Stimulated activated naive CD8-positive, alpha-beta T cell treated with anti-CD3 and anti-CD28 coated beads, Interleukin-15, Interleukin-2, amounts not matched to agents 100 ng/mL and 50 ng/mL, for 24 hours (primary cell): ENCODE results near the gene COL4A6.
"Not testable (repeated sequence)": the region's sequence is repeated elsewhere in the genome, so short reads cannot be mapped to it uniquely, and the experiment has no call there.

Experiments used
- H3K27ac Mint-ChIP-seq: one replicate; pipeline ENCODE4 v1.8.0; 2021; ENCODE audit warnings: mild to moderate bottlenecking, mixed read lengths
- H3K27me3 Mint-ChIP-seq: one replicate; pipeline ENCODE4 v1.8.0; 2021; ENCODE audit warnings: mixed read lengths
- H3K36me3 Mint-ChIP-seq: one replicate; pipeline ENCODE4 v1.8.0; 2021; ENCODE audit warnings: low read depth, mixed read lengths
- H3K4me1 Mint-ChIP-seq: one replicate; pipeline ENCODE4 v1.8.0; 2021; ENCODE audit warnings: low read depth, mixed read lengths
- H3K4me3 Mint-ChIP-seq: one replicate; pipeline ENCODE4 v1.8.0; 2021; ENCODE audit warnings: mild to moderate bottlenecking, mixed read lengths
- H3K9me3 Mint-ChIP-seq: one replicate; pipeline ENCODE4 v1.8.0; 2021; ENCODE audit warnings: mixed read lengths

Gene COL4A6

DNA sequence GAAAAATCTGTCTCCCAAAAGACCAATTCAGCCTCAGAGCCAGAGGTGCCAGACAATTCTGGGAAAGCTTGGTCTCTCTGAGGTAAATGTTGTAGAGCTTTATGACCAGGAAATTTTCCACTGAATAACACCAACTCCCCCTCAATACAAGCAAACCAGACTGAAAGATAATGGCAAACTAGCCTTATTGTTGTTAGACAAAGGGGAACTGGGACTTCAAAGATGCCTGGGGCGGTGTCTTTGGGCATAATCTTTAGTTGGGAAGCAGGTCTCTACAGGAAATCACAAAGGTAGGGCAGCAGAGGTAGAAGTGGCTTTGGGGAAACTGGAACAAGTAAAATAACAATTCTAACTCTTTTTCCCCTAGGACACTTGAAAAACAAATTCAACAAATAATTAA lies 12.0 kb downstream of the COL4A6 start:
- Mint-ChIP-seq H3K4me1 (no peaks in the 10 kb centered on the region), H3K27me3 (no peaks in the 10 kb centered on the region), H3K36me3 (no peaks in the 10 kb centered on the region), H3K9me3 (no peaks in the 10 kb centered on the region), H3K27ac (no peak overlapping the region), H3K4me3 (no peak overlapping the region)

DNA sequence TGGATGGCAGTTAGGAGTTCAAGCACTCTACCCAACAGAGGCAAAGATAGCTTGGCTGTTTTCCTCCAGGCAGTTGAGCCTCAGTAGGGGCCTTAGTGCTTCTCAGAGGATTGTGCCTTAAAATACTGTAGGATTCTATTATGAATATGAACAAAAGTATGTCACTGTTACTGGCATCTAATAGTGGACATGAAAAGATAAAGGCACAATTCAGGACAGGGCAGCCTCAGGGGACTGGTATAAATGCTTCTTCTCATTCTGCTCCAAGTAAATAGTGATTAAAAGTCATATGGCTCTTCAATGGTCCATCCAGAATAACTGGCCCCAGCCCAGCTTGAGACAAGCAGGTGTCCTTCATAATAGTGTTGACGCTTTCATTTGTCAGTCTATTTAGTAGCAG lies 17.7 kb downstream of the COL4A6 start:
- Mint-ChIP-seq H3K4me1 (no peaks in the 10 kb centered on the region), H3K9me3 (no peaks in the 10 kb centered on the region), H3K27me3 (no peaks in the 10 kb centered on the region), H3K36me3 (no peaks in the 10 kb centered on the region), H3K4me3 (no peak overlapping the region), H3K27ac (no peak overlapping the region)

- no peak overlapping the region for H3K27ac Mint-ChIP-seq
Measured at GRCh38 chrX:108419401-108419800, 18.8 kb downstream of the COL4A6 start.

GRCh38 chrX:108417257-108417656 lies 21.0 kb downstream of the COL4A6 start:
- no peak overlapping the region for H3K27ac Mint-ChIP-seq
- no peaks in the 10 kb centered on the region for H3K36me3 Mint-ChIP-seq
- H3K4me1 Mint-ChIP-seq = no peaks in the 10 kb centered on the region
- no peaks in the 10 kb centered on the region for H3K27me3 Mint-ChIP-seq
- H3K4me3 Mint-ChIP-seq = no peak overlapping the region
- H3K9me3 Mint-ChIP-seq = no peaks in the 10 kb centered on the region

More at GRCh38 chrX:108419401-108419800, 18.8 kb downstream of the COL4A6 start:
- no peaks in the 10 kb centered on the region for H3K9me3 Mint-ChIP-seq
- no peaks in the 10 kb centered on the region for H3K4me1 Mint-ChIP-seq
- no peaks in the 10 kb centered on the region for H3K27me3 Mint-ChIP-seq
- H3K4me3 Mint-ChIP-seq = no peak overlapping the region
- no peaks in the 10 kb centered on the region for H3K36me3 Mint-ChIP-seq

DNA sequence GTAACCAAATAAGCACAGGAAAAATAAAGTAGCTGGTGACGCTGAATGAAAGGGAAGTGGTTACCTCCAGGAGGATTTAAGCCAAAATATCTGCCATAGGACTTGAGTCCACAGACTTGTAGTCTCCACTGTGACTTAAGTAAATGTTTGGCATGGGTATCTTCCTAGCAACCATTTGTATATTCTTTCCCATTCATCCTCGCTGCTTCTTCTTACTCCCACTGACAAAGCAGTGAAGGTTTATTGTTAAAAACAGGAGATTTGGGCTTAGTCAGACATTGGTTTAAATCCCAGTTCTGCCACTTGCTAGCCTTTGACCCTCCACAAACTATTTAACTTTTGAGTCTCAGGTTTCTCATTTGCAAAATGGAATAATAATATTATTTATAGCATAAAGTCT lies 22.3 kb downstream of the COL4A6 start:
- Mint-ChIP-seq H3K36me3 (no peaks in the 10 kb centered on the region), H3K4me1 (no peaks in the 10 kb centered on the region), H3K27me3 (no peaks in the 10 kb centered on the region), H3K9me3 (no peaks in the 10 kb centered on the region), H3K27ac (no peak overlapping the region), H3K4me3 (no peak overlapping the region)

GRCh38 chrX:108415146-108415545 lies 23.1 kb downstream of the COL4A6 start:
- Mint-ChIP-seq H3K4me1 (no peaks in the 10 kb centered on the region), H3K36me3 (no peaks in the 10 kb centered on the region), H3K27ac (no peak overlapping the region), H3K27me3 (no peaks in the 10 kb centered on the region), H3K9me3 (no peaks in the 10 kb centered on the region), H3K4me3 (no peak overlapping the region)

GRCh38 chrX:108412783-108413182 lies 25.4 kb downstream of the COL4A6 start:
- Mint-ChIP-seq H3K4me1 (no peaks in the 10 kb centered on the region), H3K36me3 (no peaks in the 10 kb centered on the region)

GRCh38 chrX:108399418-108400165 lies 38.6 kb downstream of the COL4A6 start:
- Mint-ChIP-seq H3K4me3 (no peak overlapping the region), H3K27me3 (no peaks in the 10 kb centered on the region), H3K4me1 (no peaks in the 10 kb centered on the region)

More at GRCh38 chrX:108412783-108413182, 25.4 kb downstream of the COL4A6 start:
- Mint-ChIP-seq H3K9me3 (no peaks in the 10 kb centered on the region), H3K27me3 (no peaks in the 10 kb centered on the region), H3K4me3 (no peak overlapping the region), H3K27ac (no peak overlapping the region)

GRCh38 chrX:108397627-108398391 lies 40.4 kb downstream of the COL4A6 start:
- H3K4me3 Mint-ChIP-seq = no peak overlapping the region

More at GRCh38 chrX:108399418-108400165, 38.6 kb downstream of the COL4A6 start:
- Mint-ChIP-seq H3K36me3 (no peaks in the 10 kb centered on the region), H3K9me3 (no peaks in the 10 kb centered on the region), H3K27ac (no peak overlapping the region)

GRCh38 chrX:108396986-108397385 lies 41.2 kb downstream of the COL4A6 start:
- H3K9me3 Mint-ChIP-seq = no peaks in the 10 kb centered on the region
- no peaks in the 10 kb centered on the region for H3K4me1 Mint-ChIP-seq
- no peaks in the 10 kb centered on the region for H3K27me3 Mint-ChIP-seq
- no peak overlapping the region for H3K27ac Mint-ChIP-seq
- H3K36me3 Mint-ChIP-seq = no peaks in the 10 kb centered on the region
- H3K4me3 Mint-ChIP-seq = no peak overlapping the region

More at GRCh38 chrX:108397627-108398391, 40.4 kb downstream of the COL4A6 start:
- Mint-ChIP-seq H3K27me3 (no peaks in the 10 kb centered on the region), H3K4me1 (no peaks in the 10 kb centered on the region), H3K36me3 (no peaks in the 10 kb centered on the region), H3K27ac (no peak overlapping the region), H3K9me3 (no peaks in the 10 kb centered on the region)

DNA sequence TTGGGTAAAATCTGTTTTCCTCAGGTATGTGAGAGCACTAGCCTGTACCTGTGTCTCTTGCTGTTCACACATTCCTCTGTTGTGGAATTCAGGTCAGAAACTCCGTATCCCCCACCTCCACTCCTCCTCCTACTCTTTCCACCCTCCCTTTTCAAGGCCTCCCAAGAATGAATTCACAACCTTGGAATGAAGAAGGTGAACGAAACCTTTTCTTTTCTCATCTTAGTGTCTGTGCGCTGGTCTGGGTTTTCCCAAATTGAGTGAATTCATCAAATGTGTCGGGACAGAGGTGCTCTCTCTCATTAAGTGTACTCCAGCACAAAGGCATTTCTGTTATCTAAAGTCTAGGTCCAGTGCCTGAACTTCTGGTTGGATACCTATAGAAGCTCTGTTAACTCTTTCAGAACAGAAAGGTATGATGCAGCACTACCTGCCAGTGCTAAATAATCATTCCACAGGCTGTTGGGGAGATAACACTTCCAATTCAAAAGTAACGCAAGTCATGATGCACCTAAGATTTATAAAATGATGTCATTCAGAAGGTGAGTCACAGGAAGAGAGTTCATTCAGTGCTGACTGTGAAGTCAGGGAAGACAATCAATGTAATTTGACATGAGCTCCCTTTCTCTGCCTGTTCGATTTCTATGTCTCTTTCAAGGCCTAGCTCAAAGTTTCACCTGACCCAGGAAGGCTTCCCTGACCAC lies 41.9 kb downstream of the COL4A6 start:
- Mint-ChIP-seq H3K9me3 (no peaks in the 10 kb centered on the region), H3K27ac (no peak overlapping the region), H3K36me3 (no peaks in the 10 kb centered on the region), H3K4me1 (no peaks in the 10 kb centered on the region), H3K4me3 (no peak overlapping the region), H3K27me3 (no peaks in the 10 kb centered on the region)

DNA sequence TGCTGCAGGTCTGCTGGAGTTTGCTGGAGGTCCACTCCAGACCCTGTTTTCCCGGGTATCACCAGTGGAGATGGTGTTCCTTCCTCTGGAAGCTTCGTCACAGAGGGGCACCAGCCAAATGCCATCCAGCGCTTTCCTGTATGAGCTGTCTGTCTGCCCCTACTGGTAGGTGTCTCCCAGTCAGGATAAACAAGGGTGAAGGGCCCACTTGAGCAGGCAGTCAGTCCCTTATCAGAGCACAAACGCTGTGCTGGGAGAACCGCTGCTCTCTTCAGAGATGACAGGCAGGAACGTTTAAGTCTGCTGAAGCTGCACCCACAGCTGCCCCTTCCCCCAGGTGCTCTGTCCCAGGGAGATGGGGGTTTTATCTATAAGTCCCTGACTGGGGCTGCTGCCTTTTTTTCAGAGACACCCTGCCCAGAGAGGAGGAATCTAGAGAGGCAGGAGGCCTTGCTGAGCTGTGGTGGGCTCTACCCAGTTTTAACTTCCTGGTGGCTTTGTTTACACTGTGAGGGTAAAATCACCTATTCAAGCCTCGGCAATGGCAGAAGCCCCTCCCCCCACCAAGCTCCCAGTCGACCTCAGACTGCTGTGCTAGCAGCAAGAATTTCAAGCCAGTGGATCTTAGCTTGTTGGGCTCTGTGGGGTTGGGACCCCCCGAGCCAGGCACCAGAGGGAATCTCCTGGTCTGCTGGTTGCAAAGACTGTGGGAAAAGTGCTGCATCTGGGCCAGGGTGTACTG lies 47.1 kb downstream of the COL4A6 start:
- not testable (repeated sequence) for H3K4me3 Mint-ChIP-seq, H3K4me1 Mint-ChIP-seq, H3K27ac Mint-ChIP-seq, H3K9me3 Mint-ChIP-seq, H3K36me3 Mint-ChIP-seq, H3K27me3 Mint-ChIP-seq

DNA sequence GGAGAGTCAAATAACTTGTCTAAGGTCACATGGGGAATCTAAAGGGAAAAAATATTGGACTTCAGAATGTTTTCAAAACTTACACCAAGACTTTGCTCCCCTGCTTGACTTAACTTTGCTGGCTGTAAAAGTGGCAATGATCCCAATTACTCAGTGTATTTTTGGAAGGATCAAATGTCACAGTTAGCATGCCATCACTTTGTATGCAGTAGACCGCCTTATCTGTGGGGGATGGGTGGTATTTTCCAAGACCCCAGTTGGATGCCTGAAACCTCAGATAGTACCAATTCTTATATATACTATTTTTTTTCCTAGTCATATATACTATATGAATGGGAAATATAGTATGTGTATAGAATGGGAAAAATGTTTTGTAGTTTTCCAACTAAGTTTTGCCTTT lies 53.4 kb downstream of the COL4A6 start:
- H3K9me3 Mint-ChIP-seq = peaks cover 5% of the 10 kb centered on the region
- H3K4me3 Mint-ChIP-seq = no peak overlapping the region
- no peaks in the 10 kb centered on the region for H3K4me1 Mint-ChIP-seq
- H3K36me3 Mint-ChIP-seq = no peaks in the 10 kb centered on the region
- no peak overlapping the region for H3K27ac Mint-ChIP-seq
- H3K27me3 Mint-ChIP-seq = no peaks in the 10 kb centered on the region

DNA sequence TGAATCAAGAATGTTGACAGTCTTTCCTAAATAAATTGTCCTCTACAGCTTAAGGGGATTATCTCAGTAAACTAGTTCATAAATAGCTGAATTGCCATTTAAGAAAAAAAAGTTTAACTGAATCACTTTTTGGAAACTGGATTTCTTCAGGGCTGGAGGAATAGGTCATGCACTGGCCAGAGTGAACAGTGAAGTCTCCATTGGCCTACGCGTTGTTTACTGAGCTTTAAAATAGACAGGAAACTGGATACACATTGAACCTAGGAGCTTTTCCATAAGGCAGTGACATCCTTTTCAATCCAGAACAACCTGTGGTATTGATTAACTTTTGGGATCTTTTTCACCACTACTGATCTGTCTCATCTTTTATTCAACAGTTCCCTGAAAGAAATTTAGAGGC lies 58.0 kb downstream of the COL4A6 start:
- no peak overlapping the region for H3K4me3 Mint-ChIP-seq
- H3K4me1 Mint-ChIP-seq = no peaks in the 10 kb centered on the region
- no peaks in the 10 kb centered on the region for H3K27me3 Mint-ChIP-seq

More for the DNA sequence above, 58.0 kb downstream of the COL4A6 start:
- Mint-ChIP-seq H3K27ac (no peak overlapping the region), H3K36me3 (no peaks in the 10 kb centered on the region), H3K9me3 (no peaks in the 10 kb centered on the region)
